Left hindlimb (tissue), 1 donor: ENCODE data around the gene SIPA1L2.

Source experiments
- DNase-seq: peaks from one replicate; pipeline ENCODE4 v3.0.0-alpha.2; 2018

Gene SIPA1L2

GRCh38 chr1:232587141-232588008 lies 42.6 kb downstream of the SIPA1L2 start:
- no peak for DNase-seq

DNA sequence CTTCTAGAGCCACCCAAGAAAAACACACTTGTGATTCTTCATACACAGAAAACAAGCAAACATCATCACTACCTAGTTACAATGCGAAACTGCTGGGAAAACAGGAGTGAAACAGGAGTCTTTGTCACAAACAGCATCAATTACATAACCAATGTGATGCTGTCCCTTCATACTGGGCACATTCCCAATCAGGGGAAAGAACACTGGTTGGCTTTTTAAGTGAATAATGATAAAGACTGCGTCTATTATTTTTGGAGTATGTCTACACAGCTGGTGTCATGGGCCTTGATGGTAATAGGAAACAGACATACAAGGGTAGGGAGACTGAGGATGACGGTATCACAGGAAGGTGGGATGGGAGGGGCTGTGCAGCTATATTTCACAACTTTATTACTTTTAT lies 43.3 kb downstream of the SIPA1L2 start:
- DNase-seq = no peak

DNA sequence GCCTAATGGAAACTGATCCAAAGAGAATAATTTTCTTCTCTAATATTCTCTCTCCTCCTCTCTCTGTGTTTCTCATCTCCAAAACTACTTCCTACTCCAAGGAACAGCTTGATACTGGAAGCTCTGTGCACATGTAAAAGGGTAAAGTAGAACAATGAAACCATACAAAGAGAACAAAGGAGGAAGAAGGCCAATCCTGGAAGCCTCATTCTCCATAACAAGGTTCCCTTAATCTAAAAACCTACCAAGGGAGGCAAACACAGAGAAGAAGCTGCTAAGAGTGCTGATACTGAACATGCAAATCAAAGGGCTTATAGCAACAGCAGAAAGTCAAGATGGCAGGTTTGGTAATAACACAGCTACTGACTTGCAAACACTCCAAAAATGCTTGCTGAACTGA lies 44.4 kb downstream of the SIPA1L2 start:
- no peak for DNase-seq

GRCh38 chr1:232581932-232582331 lies 48.0 kb downstream of the SIPA1L2 start:
- no peak for DNase-seq
